ENCODE measurements around the gene SNTN.
"Not testable (repeated sequence)": the region's sequence is repeated elsewhere in the genome, so short reads cannot be mapped to it uniquely, and the experiment has no call there.

Gene SNTN

GRCh38 chr3:63652066-63652725 is at the start of gene SNTN:
Gene SNTN, plus strand, starts transcription at chr3:63652675. Its CDS starts 13 bp downstream, at chr3:63652688.
- DNase-seq = no peak

- no peak for DNase-seq
Observed at GRCh38 chr3:63607716-63608115, 44.8 kb upstream of the SNTN start.

DNA sequence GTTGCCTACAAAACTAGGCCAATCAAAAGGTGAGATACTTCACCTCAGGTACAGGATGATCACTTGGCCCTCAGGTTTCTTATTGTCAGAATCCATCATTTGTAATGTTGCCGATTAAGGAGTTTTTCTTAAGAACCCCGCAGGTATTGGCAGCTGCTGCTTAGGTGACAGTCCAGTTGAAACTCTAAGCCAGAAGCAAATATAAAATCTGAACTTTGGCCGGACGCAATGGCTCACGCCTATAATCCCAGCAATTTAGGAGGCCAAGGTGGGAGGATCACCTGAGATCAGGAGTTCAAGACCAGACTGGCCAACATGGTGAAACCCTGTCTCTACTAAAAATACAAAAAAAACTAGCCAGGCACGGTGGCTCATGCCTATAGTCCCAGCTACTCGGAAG is 43.1 kb upstream of the SNTN start:
- no peak for DNase-seq

GRCh38 chr3:63609834-63610233 is 42.6 kb upstream of the SNTN start:
- no peak for DNase-seq

GRCh38 chr3:63611382-63611781 is 41.1 kb upstream of the SNTN start:
- DNase-seq = no peak

DNA sequence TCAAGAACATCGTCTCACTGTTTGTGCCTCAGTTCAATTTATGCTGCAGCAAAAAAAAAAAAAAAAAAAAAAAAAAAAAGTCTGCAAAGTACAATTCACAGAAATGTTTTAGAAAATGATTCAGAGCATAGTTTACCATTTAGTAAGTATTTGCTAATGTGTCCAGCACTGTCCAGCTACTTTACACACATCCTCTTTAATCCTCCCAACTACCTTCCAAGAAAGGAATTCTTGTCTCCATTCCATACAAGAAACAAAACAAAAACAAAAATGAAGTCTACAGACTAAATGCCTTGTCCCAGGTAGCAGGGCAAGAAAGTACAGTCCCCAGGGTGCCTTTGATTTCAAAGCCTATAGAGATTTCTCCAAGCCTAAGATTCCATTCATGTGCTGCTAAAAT is 38.9 kb upstream of the SNTN start:
- no peak for DNase-seq

GRCh38 chr3:63617391-63617790 is 35.1 kb upstream of the SNTN start:
- no peak for DNase-seq

DNA sequence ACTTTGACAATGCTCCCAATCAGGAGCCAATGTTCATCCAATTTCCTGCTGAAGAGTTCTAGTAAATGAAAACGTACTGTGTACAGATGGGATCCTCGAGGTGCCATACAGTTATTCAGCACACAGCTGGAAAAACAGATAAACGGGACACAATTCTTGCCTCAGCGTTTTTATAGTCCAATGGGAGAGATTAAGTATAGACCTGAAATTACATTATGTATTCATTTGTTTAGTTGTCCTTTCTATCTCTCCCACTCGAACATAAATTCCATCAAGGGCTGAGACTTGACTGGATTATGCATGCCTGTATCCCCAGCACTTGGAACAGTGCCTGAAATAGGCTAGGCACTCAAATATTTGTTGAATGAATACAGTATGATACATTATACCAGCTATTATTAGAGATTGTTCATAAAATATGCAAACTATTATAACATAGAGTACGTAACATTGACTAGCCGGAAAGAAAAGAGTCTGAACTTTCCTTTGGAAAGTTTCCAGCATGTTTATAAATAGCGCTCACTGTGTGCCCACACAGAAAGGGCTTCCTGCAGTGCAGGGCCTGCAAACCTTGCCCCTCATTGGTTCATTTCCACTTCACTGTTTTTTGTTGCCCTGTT is 27.4 kb upstream of the SNTN start:
- DNase-seq = no peak

- no peak for DNase-seq
Observed at GRCh38 chr3:63631670-63632069, 20.8 kb upstream of the SNTN start.

DNA sequence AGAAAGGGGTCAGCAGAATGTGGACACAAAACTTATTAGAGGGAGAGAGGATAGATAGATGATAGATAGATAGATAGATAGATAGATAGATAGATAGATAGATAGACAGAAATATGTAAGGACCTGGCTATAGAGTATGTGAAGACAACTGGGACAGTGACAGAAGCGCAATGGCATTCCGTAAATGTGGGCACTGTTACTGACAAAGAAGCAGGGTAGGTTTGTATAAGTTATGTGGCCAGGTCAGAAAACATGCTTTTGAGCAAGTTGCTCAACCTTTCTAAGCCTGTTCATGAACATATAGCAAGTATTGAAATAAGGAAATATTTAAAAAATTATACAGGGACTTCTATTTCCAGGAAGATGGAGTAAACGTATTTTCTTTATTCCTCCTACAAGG is 17.3 kb upstream of the SNTN start:
- DNase-seq = no peak

DNA sequence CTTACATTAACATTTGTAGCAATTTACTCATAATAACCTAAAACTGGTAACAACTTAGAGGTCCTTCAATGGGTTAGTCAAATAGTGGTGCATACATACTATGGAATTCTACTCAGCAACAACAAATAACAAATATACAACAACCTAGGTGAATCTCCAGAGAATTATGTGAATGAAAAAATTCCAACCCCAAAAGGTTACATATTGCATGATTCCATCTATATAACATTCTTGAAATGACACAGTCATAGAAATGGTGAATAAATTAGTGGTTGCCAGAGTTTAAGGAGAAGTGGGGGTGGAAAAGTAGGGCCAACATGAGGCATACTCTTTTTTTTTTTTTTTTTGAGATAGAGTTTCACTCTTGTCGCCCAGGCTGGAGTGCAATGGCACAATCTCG is 12.7 kb upstream of the SNTN start:
- no peak for DNase-seq

DNA sequence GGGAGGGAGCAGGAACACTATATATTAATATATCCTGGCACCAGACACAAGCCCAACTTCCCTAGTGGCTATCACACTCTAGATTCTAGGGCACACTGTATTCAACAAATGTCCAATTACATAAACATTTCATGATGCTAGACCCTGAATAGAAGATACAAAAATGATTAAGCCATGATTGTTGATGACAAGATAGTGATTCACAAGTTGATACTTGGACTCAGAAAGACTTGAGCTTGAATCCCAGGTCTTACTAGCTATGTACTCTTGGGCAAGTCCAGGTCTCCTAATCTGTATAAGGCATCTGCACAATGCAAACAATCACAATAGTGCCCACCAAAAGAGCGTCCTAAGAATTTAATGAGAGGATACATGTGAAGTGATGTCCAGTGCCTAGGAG is 10.0 kb upstream of the SNTN start:
- DNase-seq = no peak

GRCh38 chr3:63644212-63644797 is 8.2 kb upstream of the SNTN start:
- no peak for DNase-seq

DNA sequence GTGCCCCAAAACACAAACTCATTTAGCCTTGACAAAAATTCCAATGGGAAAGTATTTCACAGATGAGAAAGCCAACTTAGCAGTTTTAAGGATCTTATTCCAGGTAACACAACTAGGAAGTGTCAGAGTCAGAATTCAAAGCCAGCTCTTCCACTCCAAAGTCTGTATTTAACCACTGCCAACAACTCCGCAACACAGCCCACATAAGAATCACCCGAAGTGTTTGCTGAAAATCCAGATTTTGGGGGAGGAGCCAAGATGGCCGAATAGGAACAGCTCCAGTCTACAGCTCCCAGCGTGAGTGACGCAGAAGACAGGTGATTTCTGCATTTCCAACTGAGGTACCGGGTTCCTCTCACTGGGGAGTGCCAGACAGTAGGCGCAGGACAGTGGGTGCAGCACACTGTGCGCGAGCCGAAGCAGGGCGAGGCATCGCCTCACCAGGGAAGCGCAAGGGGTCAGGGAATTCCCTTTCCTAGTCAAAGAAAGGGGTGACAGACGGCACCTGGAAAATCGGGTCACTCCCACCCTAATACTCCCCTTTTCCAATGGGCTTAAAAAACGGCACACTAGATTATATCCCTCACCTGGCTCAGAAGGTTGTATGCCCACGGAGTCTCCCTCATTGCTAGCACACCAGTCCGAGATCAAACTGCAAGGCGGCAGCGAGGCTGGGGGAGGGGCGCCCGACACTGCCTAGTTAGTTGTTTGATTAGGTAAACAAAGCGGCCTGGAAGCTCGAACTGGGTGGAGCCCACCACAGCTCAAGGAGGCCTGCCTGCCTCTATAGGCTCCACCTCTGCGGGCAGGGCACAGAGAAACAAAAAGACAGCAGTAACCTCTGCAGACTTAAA is 7.3 kb upstream of the SNTN start:
- DNase-seq = not testable (repeated sequence)

- DNase-seq = no peak
Observed at GRCh38 chr3:63654211-63654610, 1.7 kb downstream of the SNTN start.

- no peak for DNase-seq
Observed at GRCh38 chr3:63654931-63655330, 2.5 kb downstream of the SNTN start.

DNA sequence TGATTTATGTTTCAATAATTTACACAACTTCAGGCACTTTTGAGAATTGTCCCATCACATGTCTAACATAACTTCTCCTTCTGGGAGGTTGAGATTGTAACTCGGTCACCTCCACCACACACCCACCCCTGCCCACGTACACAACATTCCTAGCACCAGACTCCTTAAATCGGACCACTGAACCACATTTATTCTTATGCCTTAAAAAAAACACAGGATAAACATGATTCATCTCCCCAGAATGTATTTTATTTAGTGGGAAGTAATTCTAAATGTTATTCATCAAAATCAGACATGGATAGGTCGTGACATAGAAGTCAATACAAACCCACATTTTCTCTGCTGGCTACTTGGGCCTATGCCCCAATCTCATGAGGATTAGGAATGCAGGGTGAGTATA is 3.0 kb downstream of the SNTN start:
- DNase-seq = no peak

- no peak for DNase-seq
Observed at GRCh38 chr3:63656786-63657185, 4.3 kb downstream of the SNTN start.

DNA sequence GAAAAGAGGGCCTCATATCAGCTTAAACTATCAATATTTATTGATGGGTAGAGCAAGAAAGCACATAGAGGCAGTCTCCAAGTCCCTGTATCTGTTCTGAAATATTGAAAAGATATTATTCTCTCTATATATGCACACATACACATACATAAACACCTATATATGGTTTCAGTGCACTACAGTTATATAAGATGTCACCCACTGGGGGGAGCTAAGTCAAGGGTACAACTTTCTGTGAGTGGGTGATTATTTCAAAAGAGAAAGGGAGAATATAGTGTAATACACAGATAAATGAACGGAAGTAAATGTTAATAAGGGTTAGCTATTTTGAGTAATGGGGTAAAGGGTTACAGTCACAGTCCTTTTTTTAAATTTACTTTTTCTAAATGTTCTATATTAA is 8.8 kb downstream of the SNTN start:
- DNase-seq = no peak

DNA sequence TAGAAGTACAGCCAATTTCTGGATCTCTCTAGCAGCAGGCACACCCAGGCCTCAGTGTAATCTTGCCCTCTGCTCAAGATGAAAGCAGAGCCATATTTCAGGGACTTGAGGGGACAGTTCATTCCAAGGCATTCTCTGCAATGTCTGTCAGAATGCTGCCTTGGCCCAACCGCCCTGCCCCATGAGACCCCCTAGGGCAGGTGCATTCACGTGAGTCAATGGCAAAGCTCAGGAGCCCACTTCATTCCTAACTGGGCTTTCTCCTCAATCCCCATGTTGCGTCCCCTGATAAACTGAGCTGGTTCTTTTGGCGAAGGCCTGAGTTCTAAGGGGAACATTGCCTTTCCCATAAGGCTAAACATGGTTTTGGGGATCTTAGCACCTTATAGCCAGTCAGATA is 9.5 kb downstream of the SNTN start:
- DNase-seq = no peak

DNA sequence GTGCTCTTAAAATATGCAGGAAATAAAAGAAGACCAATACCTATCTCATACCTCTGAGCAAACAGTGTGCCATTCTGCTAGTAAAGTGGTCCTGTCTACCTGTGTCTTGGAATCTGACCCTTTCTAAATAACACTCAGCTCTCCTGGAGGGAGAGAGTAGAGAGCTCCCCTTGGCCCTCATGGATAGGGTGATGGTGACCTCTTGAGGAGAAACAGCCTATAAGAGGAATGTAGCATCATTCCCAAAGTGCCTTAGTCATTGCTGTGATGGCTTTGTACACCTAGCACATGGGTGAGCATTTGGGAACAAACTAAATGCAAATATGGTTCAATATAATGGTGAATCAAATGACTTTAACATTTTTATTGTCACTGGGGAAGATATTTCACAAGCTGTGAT is 10.0 kb downstream of the SNTN start:
- no peak for DNase-seq

GRCh38 chr3:63670544-63670943 is 18.1 kb downstream of the SNTN start:
- no peak for DNase-seq

DNA sequence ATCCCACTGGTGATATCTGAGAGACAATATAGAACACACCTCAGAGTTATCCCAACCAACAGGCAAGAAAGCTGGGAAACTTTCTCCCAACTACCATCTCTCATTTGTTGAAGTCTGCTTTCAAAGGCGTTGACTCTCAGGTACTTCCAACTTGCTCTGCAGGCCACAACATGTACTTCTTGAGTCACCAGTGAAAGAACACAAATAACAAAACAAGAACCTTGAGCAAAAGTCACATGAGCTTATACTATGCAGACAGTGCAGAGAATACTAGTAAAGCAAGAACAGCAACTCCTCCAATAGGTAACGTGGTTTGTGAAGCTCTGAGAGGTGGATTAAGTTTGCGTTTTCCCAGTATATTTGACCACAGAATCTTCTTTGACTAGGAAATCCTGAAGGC is 20.6 kb downstream of the SNTN start:
- DNase-seq = no peak

GRCh38 chr3:63674586-63674985 is 22.1 kb downstream of the SNTN start:
- no peak for DNase-seq

All from GDM1 (cell line).